Measurements from ENCODE around the gene ATF6. TPM values are rescaled to one million over a fixed set of nuclear protein-coding genes. Genes with fewer than 3 reads are reported as not detected.

Gene ATF6
- total and polyA plus RNA-seq, 2 donors (not counting 1 experiment from before 2014, with no cell fraction given): 5.7 to 26.6 TPM

DNA sequence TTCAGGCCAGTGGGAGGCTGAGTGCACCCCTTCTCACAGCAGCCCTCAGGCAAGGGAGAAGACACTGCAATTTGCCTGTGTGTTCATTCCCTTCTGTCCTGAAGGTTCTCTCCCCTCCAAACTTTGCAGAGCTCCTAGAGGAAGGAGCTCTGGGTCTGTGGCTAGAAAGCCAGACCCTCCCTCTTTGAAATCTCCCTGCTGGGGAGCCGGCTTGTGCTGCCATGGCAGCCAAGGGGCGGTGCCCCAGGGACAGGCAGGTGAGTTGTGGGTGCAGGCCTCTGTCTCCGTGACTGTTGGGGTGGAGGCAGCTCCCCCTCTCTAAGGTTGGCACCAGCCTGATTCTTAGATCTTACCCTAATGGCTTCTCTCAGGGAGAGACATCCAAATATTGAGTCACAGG lies 204.5 kb downstream of the ATF6 start:
- no peaks in the 10 kb centered on the region for H3K79me2 ChIP-seq (ENCODE audit: control insufficient read depth, insufficient read depth, low read length)
- no peak overlapping the region for H3K27ac ChIP-seq (ENCODE audit: low read length in 2 of 2)
- H3K36me3 ChIP-seq (replicated peaks in 1 of 2; ENCODE audit: control extremely low read depth in 1 of 2, control insufficient read depth in 1 of 2, extremely low read depth in 1 of 2, insufficient read depth in 2 of 2, low read length in 1 of 2): no peaks in the 10 kb centered on the region
- ChIA-PET CTCF (no interaction called here), POLR2A (no interaction called here)
- H3K9me3 ChIP-seq (ENCODE audit: control extremely low read depth in 1 of 3, control insufficient read depth in 2 of 3, insufficient read depth in 1 of 3, low read length in 2 of 3): no peaks in the 10 kb centered on the region
- no peaks in the 10 kb centered on the region for H4K20me1 ChIP-seq (ENCODE audit: control insufficient read depth, insufficient read depth, low read length, poor library complexity, severe bottlenecking)
- H3K4me3 ChIP-seq (ENCODE audit: control extremely low read depth in 1 of 5, extremely low read depth in 1 of 5, insufficient read depth in 1 of 5, low read depth in 2 of 5, low read length in 4 of 5): no peak overlapping the region
- no peak overlapping the region for H3K4me3 Mint-ChIP-seq
- no peak for ATAC-seq (ENCODE audit: low read depth)
- no peaks in the 10 kb centered on the region for H3K27me3 ChIP-seq (replicated peaks in 1 of 4; ENCODE audit: control extremely low read depth in 1 of 4, control insufficient read depth in 3 of 4, insufficient read depth in 4 of 4, low read length in 3 of 4)
- intact Hi-C loops (cut with micrococcal nuclease): no loop called here
- H2AFZ ChIP-seq (ENCODE audit: insufficient read depth, low read depth, low read length, poor library complexity, severe bottlenecking): no peak overlapping the region
- no peaks in the 10 kb centered on the region for H3K27me3 Mint-ChIP-seq
- H3K27ac Mint-ChIP-seq: no peak overlapping the region
- no peaks in the 10 kb centered on the region for H3K4me1 ChIP-seq (ENCODE audit: control insufficient read depth in 2 of 2, insufficient read depth in 2 of 2, low read length in 2 of 2)
- no CpG with 5 or more reads among the region's 3 CpGs for WGBS (ENCODE audit: insufficient coverage)
- no peaks in the 10 kb centered on the region for H3K9me3 Mint-ChIP-seq (ENCODE audit: insufficient read depth)
- no peaks in the 10 kb centered on the region for H3K4me1 Mint-ChIP-seq
- no peak overlapping the region for H3K4me2 ChIP-seq (replicated peaks; ENCODE audit: low read depth, low read length, poor library complexity, severe bottlenecking)
- no peak overlapping the region for H3K9ac ChIP-seq (ENCODE audit: low read length)
- DNase-seq: no peak
- TF ChIP-seq EZH2 (IDR thresholded peaks at IDR 0.05; ENCODE audit: borderline replicate concordance, insufficient read depth, low read depth, low read length, poor library complexity, severe bottlenecking): no peak
- no peak for TF ChIP-seq CTCF (IDR thresholded peaks at IDR 0.05)

GRCh38 chr1:161972828-161973227 lies 206.7 kb downstream of the ATF6 start:
- TF ChIP-seq EZH2 (IDR thresholded peaks at IDR 0.05; ENCODE audit: borderline replicate concordance, insufficient read depth, low read depth, low read length, poor library complexity, severe bottlenecking): no peak
- no peak for TF ChIP-seq CTCF (IDR thresholded peaks at IDR 0.05)
- H3K27ac ChIP-seq (ENCODE audit: low read length in 2 of 2): no peak overlapping the region
- ChIA-PET CTCF (no interaction called here), POLR2A (no interaction called here)
- H3K27ac Mint-ChIP-seq: no peak overlapping the region
- no peak overlapping the region for H3K4me3 ChIP-seq (ENCODE audit: control extremely low read depth in 1 of 5, extremely low read depth in 1 of 5, insufficient read depth in 1 of 5, low read depth in 2 of 5, low read length in 4 of 5)
- H4K20me1 ChIP-seq (ENCODE audit: control insufficient read depth, insufficient read depth, low read length, poor library complexity, severe bottlenecking): no peaks in the 10 kb centered on the region
- no peak overlapping the region for H2AFZ ChIP-seq (ENCODE audit: insufficient read depth, low read depth, low read length, poor library complexity, severe bottlenecking)
- 95% methylated on average over 9 of the region's 9 CpGs for WGBS (ENCODE audit: insufficient coverage)
- no peaks in the 10 kb centered on the region for H3K36me3 ChIP-seq (replicated peaks in 1 of 2; ENCODE audit: control extremely low read depth in 1 of 2, control insufficient read depth in 1 of 2, extremely low read depth in 1 of 2, insufficient read depth in 2 of 2, low read length in 1 of 2)
- DNase-seq (no peak), ATAC-seq (ENCODE audit: low read depth) (no peak)
- H3K27me3 ChIP-seq (replicated peaks in 1 of 4; ENCODE audit: control extremely low read depth in 1 of 4, control insufficient read depth in 3 of 4, insufficient read depth in 4 of 4, low read length in 3 of 4): no peaks in the 10 kb centered on the region
- H3K27me3 Mint-ChIP-seq: no peaks in the 10 kb centered on the region
- H3K4me2 ChIP-seq (replicated peaks; ENCODE audit: low read depth, low read length, poor library complexity, severe bottlenecking): no peak overlapping the region
- H3K4me3 Mint-ChIP-seq: no peak overlapping the region
- intact Hi-C loops (cut with micrococcal nuclease): no loop called here
- no peaks in the 10 kb centered on the region for H3K4me1 Mint-ChIP-seq
- no peaks in the 10 kb centered on the region for H3K4me1 ChIP-seq (ENCODE audit: control insufficient read depth in 2 of 2, insufficient read depth in 2 of 2, low read length in 2 of 2)
- no peaks in the 10 kb centered on the region for H3K79me2 ChIP-seq (ENCODE audit: control insufficient read depth, insufficient read depth, low read length)
- H3K9ac ChIP-seq (ENCODE audit: low read length): no peak overlapping the region
- no peaks in the 10 kb centered on the region for H3K9me3 ChIP-seq (ENCODE audit: control extremely low read depth in 1 of 3, control insufficient read depth in 2 of 3, insufficient read depth in 1 of 3, low read length in 2 of 3)
- no peaks in the 10 kb centered on the region for H3K9me3 Mint-ChIP-seq (ENCODE audit: insufficient read depth)
